GM12892 (cell line): Measurements from ENCODE around the gene LLGL2.

Experiments
- DNase-seq: peaks from one replicate; pipeline ENCODE4 v3.0.0; 2011; ENCODE audit not compliant: insufficient read length
- FAIRE-seq: peaks from 2 replicates; lab custom pipeline; 2011; peaks lifted over from hg19 to GRCh38; lab: Jason Lieb, UNC
- POLR2A ChIP-seq: IDR thresholded peaks from 2 replicates; pipeline ENCODE4 v1.6.1; 2011; ENCODE audit warnings: low read depth, low read length, control low read depth
- POLR2AphosphoS5 ChIP-seq: IDR thresholded peaks from 2 replicates; pipeline ENCODE4 v1.6.1; 2011; ENCODE audit warnings: low read depth, low read length, control low read depth
- TAF1 ChIP-seq: IDR thresholded peaks from 2 replicates; pipeline ENCODE4 v1.6.1; 2011; ENCODE audit warnings: low read depth, mild to moderate bottlenecking, control low read depth, low read length, borderline replicate concordance

Gene LLGL2

DNA sequence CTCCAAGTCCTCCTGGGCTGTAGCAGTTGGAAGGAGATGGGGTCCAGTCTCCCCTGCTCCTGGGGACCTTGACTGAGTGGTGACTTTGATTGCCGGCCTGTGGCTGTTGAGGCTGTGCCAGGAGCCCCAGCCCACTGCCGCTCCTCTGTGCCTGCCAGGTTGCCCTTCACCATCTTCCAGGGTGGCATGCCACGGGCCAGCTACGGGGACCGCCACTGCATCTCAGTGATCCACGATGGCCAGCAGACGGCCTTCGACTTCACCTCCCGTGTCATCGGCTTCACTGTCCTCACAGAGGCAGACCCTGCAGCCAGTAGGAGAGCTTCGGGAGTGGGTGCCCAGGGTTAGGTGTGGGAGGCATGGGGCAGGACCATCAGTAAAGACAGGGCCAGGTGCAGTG is 38.7 kb downstream of the LLGL2 start:
- FAIRE-seq (no peak), DNase-seq (no peak)
- TF ChIP-seq TAF1 (no peak), POLR2A (no peak), POLR2AphosphoS5 (no peak)

DNA sequence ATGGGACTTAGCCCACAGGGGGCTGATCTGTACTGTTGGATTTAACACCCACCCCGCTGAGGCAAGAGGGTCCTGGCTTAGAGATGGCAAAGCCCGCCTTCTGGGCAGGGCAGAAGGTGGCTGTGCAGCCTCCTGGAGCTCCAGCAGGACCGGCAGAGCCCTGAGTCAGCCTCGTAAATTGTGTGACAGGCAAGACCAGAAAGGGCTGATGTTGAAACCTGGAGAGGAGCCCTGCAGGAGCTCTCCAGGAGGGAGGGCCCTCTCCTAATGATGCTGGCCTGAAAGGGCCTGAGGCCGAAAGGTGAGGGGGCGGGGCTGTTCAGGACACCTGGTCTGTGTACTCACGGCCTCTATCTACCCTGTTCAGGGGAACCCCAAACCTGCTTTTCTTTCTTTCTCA is 39.6 kb downstream of the LLGL2 start:
- TF ChIP-seq TAF1 (no peak), POLR2A (no peak), POLR2AphosphoS5 (no peak)
- DNase-seq = no peak
- FAIRE-seq = no peak

DNA sequence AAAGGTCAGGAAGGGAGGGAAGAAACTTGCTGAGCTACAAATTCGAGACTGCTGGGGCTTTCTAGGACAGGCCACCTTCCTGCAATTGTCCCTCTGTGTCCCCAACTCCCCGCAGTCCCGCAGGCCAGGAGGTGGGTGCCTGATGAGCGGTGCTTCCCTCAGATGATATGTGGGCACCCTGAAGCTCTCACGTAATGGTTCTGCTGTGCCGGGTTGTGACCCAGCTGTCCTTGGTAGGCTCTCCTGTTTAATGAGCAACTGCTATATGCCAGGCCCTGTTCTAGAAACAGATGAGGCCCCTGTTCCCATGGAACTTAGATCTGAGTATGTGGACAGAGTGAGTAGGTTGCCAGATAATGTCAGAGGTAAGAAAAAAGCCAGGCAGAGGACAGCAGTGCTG is 40.1 kb downstream of the LLGL2 start:
- FAIRE-seq (no peak), DNase-seq (no peak)
- TF ChIP-seq TAF1 (no peak), POLR2AphosphoS5 (no peak), POLR2A (no peak)

DNA sequence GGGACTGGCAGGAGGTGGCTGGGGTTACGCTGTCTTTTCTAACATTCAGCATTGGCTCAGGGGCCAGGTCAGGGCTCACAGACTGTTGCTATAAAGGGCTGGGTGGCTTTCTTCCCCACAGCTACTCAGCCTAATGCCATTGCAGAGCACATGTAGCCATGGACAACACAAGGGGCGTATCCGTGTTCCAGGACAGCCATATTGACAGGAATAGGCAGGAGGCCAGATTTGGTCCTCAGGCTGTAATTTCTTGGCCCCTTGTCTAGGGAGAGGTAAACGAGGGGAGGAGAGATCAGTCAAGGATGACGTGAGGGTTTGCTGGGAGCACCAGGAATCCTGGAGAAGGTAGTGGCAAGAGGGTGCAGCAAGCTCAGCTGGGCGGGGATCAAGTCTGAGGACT is 40.9 kb downstream of the LLGL2 start:
- TF ChIP-seq POLR2AphosphoS5 (no peak), POLR2A (no peak), TAF1 (no peak)
- DNase-seq = no peak
- no peak for FAIRE-seq

DNA sequence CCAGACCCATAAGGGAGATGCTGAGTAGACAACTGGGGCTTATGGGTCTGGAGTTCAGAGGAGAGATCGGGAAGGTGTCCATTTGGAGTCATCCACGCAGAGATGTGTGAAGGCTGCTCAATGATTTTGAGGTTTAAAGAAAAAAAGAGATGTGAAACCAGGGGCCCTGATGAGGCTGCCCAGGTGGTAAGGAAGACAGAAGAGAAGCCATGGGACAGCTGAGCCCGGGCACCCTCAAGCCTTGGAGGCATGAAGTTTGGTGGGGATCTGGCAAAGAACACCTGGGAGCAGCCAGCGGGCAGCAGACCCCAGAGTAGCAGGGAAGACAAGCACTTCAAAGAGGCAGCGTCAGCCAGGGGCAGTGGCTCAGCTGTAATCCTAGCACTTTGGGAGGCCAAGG is 41.3 kb downstream of the LLGL2 start:
- FAIRE-seq (no peak), DNase-seq (no peak)
- no peak for TF ChIP-seq POLR2A
- no peak for TF ChIP-seq TAF1
- no peak for TF ChIP-seq POLR2AphosphoS5

DNA sequence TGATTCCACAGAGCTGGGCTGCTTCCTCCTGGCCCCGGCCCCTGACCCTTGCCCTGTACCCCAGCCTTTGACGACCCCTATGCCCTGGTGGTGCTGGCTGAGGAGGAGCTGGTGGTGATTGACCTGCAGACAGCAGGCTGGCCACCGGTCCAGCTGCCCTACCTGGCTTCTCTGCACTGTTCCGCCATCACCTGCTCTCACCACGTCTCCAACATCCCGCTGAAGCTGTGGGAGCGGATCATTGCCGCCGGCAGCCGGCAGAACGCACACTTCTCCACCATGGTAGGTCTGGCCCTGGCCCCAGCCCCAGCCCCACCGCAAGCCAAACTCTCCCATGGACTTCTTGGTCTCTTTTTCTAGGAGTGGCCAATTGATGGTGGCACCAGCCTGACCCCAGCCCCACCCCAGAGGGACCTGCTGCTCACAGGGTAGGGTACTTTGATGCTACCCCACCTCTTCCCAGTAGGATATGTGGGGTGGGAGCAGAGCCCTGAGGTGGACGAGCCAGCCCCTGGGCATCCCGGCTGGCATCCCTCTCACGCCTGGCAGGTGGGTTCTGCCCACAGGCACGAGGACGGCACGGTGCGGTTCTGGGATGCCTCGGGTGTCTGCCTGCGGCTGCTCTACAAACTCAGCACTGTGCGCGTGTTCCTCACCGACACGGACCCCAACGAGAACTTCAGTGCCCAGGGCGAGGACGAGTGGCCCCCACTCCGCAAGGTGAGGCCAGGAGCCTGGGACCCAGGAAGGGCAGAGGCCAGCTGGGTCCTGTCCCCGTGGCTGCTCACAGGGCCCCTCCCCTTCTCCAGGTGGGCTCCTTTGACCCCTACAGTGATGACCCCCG is 43.1 kb downstream of the LLGL2 start:
- DNase-seq (no peak), FAIRE-seq (no peak)
- no peak for TF ChIP-seq POLR2A
- no peak for TF ChIP-seq POLR2AphosphoS5
- TF ChIP-seq TAF1 = no peak

DNA sequence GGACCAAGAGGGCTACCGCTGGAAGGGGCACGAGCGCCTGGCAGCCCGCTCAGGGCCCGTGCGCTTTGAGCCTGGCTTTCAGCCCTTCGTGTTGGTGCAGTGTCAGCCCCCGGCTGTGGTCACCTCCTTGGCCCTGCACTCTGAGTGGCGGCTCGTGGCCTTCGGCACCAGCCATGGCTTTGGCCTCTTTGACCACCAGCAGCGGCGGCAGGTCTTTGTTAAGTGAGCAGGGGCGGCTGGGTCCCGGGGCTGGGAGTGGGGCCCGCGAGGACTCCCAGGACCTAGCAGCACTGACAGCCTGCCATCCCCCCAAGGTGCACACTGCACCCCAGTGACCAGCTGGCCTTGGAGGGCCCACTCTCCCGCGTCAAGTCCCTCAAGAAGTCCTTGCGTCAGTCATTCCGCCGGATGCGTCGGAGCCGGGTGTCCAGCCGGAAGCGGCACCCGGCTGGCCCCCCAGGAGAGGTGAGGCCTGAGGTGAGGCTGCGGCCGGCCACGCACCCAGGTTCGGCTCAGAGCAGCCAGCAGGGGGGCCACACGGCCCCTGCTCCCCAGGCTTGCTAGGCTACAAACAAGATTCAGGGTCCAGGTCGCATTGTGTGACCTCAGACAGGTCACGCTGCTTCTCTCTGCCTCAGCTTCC is 44.7 kb downstream of the LLGL2 start:
- no peak for TF ChIP-seq TAF1
- no peak for TF ChIP-seq POLR2AphosphoS5
- no peak for TF ChIP-seq POLR2A
- FAIRE-seq (no peak), DNase-seq (no peak)

DNA sequence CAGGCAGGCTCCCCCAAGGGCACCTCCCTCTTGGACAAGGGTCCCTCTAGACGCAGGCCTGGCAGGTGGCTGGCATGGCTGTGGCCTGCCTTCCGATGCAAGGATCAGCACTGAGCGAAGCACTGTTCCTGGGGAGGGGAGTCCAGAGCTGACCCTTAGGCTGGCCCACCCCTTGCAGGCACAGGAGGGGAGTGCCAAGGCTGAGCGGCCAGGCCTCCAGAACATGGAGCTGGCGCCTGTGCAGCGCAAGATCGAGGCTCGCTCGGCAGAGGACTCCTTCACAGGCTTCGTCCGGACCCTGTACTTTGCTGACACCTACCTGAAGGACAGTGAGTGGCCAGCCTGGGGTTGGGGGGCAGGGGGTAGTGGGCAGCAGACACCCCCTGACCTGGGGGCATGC is 45.3 kb downstream of the LLGL2 start:
- no peak for TF ChIP-seq TAF1
- no peak for TF ChIP-seq POLR2AphosphoS5
- TF ChIP-seq POLR2A = no peak
- FAIRE-seq = no peak

DNA sequence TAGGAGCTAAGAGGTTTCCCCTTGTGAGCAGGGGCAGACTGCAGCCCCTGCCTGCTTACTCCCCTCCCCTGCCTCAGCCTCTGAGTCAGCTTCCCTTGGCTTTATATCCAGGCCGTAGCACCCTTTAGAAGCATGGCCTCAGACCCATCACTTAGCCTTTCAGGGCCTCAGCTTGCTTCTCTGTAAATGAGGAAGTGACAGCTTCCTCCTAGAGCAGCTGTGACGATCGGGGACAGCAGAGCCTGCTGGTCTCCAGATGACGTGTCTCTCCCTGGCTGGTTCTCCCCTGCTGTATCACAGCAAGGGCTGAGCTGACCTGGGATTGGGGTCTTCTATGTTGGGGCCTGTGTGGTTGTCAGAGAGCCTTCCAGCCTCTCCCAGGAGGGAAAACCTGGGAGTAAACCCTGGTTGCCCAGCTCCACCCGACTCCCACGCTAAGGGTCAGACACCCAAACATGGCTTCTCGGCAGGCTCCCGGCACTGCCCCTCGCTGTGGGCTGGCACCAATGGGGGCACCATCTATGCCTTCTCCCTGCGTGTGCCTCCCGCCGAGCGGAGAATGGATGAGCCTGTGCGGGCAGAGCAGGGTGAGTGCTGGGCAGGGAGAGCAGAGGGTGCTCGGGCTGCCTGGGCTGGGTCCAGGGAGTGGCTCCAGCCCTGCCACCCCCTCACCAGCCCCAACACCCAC is 45.8 kb downstream of the LLGL2 start:
- FAIRE-seq = peak; percentile 97
- TF ChIP-seq POLR2A (peak; percentile 82), TAF1 (no peak), POLR2AphosphoS5 (peak; percentile 74; the same call in 1 of the 2 replicates)
- peak; percentile 89 for DNase-seq

More for the DNA sequence above, 45.3 kb downstream of the LLGL2 start:
- no peak for DNase-seq

DNA sequence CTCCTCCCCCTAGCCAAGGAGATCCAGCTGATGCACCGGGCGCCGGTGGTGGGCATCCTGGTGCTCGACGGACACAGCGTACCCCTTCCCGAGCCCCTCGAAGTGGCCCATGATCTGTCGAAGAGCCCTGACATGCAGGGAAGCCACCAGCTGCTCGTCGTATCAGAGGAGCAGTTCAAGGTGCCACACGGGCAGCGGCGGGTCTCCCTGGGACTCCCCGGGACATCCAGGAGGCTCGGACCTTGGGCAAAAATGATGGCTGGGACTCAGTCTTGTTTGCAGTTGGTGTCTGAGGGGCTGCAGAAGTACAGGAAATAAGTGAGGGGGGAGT is 46.4 kb downstream of the LLGL2 start:
- DNase-seq (no peak), FAIRE-seq (no peak)
- TF ChIP-seq POLR2AphosphoS5 (no peak), TAF1 (no peak), POLR2A (no peak)

DNA sequence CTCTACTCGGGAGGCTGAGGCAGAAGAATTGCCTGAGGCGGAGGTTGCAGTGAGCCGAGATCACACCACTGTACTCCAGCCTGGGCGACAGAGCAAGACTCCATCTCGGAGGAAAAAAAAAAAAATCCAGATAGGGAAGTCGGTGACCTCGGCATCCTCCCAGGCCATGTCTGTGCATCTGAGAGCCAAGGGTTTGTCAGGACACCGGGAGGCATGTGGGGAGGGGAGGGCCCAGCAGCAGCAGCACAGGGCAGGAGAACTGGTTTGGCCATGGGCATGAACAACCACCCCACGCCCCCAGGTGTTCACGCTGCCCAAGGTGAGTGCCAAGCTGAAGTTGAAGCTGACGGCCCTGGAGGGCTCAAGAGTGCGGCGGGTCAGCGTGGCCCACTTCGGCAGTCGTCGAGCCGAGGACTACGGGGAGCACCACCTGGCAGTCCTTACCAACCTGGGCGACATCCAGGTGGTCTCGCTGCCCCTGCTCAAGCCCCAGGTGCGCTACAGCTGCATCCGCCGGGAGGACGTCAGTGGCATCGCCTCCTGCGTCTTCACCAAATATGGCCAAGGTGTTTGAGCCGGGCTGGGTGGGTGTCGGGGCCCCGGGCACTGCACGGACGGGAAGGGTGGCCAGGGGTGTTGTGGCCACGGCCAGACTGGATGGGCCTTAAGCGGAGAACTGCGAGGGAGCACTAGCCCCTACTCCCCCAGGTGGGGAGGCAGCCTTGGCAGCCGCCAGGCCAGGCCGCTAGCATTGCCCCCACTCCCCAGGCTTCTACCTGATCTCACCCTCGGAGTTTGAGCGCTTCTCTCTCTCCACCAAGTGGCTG is 47.4 kb downstream of the LLGL2 start:
- FAIRE-seq (no peak), DNase-seq (no peak)
- TF ChIP-seq POLR2AphosphoS5 = no peak
- TF ChIP-seq POLR2A = no peak
- TF ChIP-seq TAF1 = no peak

DNA sequence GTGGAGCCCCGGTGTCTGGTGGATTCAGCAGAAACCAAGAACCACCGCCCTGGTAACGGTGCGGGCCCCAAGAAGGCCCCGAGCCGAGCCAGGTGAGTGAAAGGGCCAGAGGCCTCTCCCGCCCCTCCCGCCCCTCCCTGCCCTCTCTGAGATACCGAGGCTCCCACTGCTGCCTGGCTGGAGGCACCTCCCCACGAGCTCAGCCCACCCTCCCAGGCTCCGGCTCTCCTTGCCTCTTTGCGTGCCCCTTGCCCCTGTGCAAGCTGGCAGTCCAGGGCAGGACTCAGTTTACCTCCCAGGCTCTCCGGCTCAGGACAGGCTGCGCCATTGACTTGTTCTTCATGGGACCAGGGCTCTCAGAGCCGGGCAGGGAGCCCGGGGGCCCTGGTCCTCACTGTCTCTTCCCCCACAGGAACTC is 48.1 kb downstream of the LLGL2 start:
- TF ChIP-seq POLR2AphosphoS5 (no peak), POLR2A (no peak), TAF1 (no peak)

More for the DNA sequence above, 48.1 kb downstream of the LLGL2 start:
- DNase-seq (no peak), FAIRE-seq (no peak)
